K562 (cell line): ENCODE measurements around the gene MC1R. TPM values are rescaled to one million over a fixed set of nuclear protein-coding genes. Genes with fewer than 3 reads are reported as not detected.

Experiments used
- CAMTA2 ChIP-seq: fragments of 250-450 bp; sonication (Bioruptor Pico); conservative IDR thresholded peaks from 2 replicates; pipeline ENCODE4 v1.5.1; 2022
- KDM1A ChIP-seq, 2 experiments: fragments of 450-650 bp; IDR thresholded peaks; 2 replicates each; pipeline ENCODE4 v1.6.1; 2016; ENCODE audit warnings: mild to moderate bottlenecking in 2 of 2
- LCOR ChIP-seq: sonication (generic); formaldehyde crosslinking; IDR thresholded peaks from 2 replicates; pipeline ENCODE4 v1.8.0; 2022; ENCODE audit warnings: mild to moderate bottlenecking, missing genetic modification reagents
- NELFE ChIP-seq: IDR thresholded peaks from 2 replicates; pipeline ENCODE4 v1.6.1; 2011; ENCODE audit warnings: mild to moderate bottlenecking; ENCODE audit not compliant: insufficient read depth, insufficient read length
- NFIC ChIP-seq: fragments of 450-650 bp; IDR thresholded peaks from 2 replicates; pipeline ENCODE4 v1.6.1; 2017; ENCODE audit warnings: mild to moderate bottlenecking, inconsistent platforms
- TAF1 ChIP-seq: IDR thresholded peaks from 2 replicates; pipeline ENCODE4 v1.6.1; 2011; ENCODE audit warnings: mild to moderate bottlenecking, low read length, moderate library complexity; ENCODE audit not compliant: insufficient read depth, control insufficient read depth, severe bottlenecking; ENCODE audit errors: extremely low read depth
- TCF7 ChIP-seq: sonication (generic); IDR thresholded peaks from 2 replicates; pipeline ENCODE4 v1.6.1; 2016; ENCODE audit warnings: antibody characterized with exemption, borderline replicate concordance
- THRAP3 ChIP-seq: fragments of 450-650 bp; IDR thresholded peaks from 2 replicates; pipeline ENCODE4 v1.6.1; 2016; ENCODE audit warnings: mild to moderate bottlenecking, inconsistent platforms, borderline replicate concordance
- ZBTB8A ChIP-seq: fragments of 450-650 bp; IDR thresholded peaks from 2 replicates; pipeline ENCODE4 v1.6.1; 2018; ENCODE audit warnings: mild to moderate bottlenecking, moderate library complexity; ENCODE audit not compliant: partially characterized antibody
- ZNF57 ChIP-seq: fragments of 450-650 bp; formaldehyde crosslinking; IDR thresholded peaks from 2 replicates; pipeline ENCODE4 v1.4.0; 2020; ENCODE audit warnings: mild to moderate bottlenecking, moderate library complexity
- ZNF707 ChIP-seq: fragments of 250-450 bp; sonication (Bioruptor Pico); conservative IDR thresholded peaks from 2 replicates; pipeline ENCODE4 v1.8.0; 2022; ENCODE audit warnings: inconsistent platforms, mild to moderate bottlenecking, moderate library complexity
- ZNF79 ChIP-seq: fragments of 250-450 bp; sonication (Bioruptor Pico); IDR thresholded peaks from 2 replicates; pipeline ENCODE4 v1.4.0; 2020; ENCODE audit warnings: low read depth, mild to moderate bottlenecking, moderate library complexity
- polyA plus RNA-seq, 8 experiments: library from polyadenylated mRNA; depleted of rRNA in 4 of 8; stranded (reverse) in 5 of 8; unstranded in 3 of 8; fragments of >200 nt; fragmentation: Nextera tagmentation in 2 of 8; fragmentation: Illumina TruSeq in 1 of 8; extraction: Ambion mirVana in 2 of 8; extraction: Trizol in 1 of 8; gene quantifications; 2 replicates each; pipeline versions ENCODE4 v1.2.1 to v1.2.3, GENCODE V29; 2011 to 2014; ENCODE audit warnings: inconsistent platforms in 1 of 8, missing spikeins in 1 of 8
- total RNA-seq, 7 experiments: library from RNA; depleted of rRNA in 6 of 7; stranded (reverse); fragments of >200 nt in 6 of 7; fragmentation: Illumina TruSeq in 2 of 7; extraction: Trizol in 2 of 7; gene quantifications; 2 replicates each; pipeline versions ENCODE4 v1.2.1 to v1.2.3, GENCODE V29; 2011 to 2021; ENCODE audit warnings: low replicate concordance in 1 of 7
- TF ChIP-seq, protein P1 (sequence below): sonication (generic); formaldehyde crosslinking; IDR thresholded peaks from 2 replicates; pipeline ENCODE4 v1.8.1; 2023; ENCODE audit warnings: missing genetic modification reagents, mild to moderate bottlenecking, borderline replicate concordance
- TF ChIP-seq, protein P2 (sequence below): fragments of 450-650 bp; IDR thresholded peaks from 2 replicates; pipeline ENCODE4 v1.6.1; 2014; ENCODE audit warnings: low read depth, mild to moderate bottlenecking, moderate library complexity, borderline replicate concordance
- TF ChIP-seq, protein P3 (sequence below), 2 experiments: fragments of 150-350 bp in 1 of 2; IDR thresholded peaks; 2 replicates each; pipeline ENCODE4 v1.6.1; 2012 to 2016; ENCODE audit warnings: low read depth in 2 of 2, low read length in 2 of 2, mild to moderate bottlenecking in 1 of 2, moderate library complexity in 1 of 2

Gene MC1R
- total and polyA plus RNA-seq, 9 of the 15 experiments (the other 6 are each of a cell fraction or from before 2014, with no cell fraction given): 0.14 to 5.3 (median 2.5) TPM; not detected in 1

GRCh38 chr16:89917773-89918452 is 749 bp upstream of the MC1R start (continued):
- peak; percentile 34 for TF ChIP-seq TAF1
- no peak for TF ChIP-seq CAMTA2 (CRISPR knock-in tag)
- TF ChIP-seq LCOR (CRISPR knock-in tag): no peak
- TF ChIP-seq NFIC: peak; percentile 10; the same call in 1 of the 2 replicates
- no peak for TF ChIP-seq THRAP3
- TF ChIP-seq, protein P1, sequence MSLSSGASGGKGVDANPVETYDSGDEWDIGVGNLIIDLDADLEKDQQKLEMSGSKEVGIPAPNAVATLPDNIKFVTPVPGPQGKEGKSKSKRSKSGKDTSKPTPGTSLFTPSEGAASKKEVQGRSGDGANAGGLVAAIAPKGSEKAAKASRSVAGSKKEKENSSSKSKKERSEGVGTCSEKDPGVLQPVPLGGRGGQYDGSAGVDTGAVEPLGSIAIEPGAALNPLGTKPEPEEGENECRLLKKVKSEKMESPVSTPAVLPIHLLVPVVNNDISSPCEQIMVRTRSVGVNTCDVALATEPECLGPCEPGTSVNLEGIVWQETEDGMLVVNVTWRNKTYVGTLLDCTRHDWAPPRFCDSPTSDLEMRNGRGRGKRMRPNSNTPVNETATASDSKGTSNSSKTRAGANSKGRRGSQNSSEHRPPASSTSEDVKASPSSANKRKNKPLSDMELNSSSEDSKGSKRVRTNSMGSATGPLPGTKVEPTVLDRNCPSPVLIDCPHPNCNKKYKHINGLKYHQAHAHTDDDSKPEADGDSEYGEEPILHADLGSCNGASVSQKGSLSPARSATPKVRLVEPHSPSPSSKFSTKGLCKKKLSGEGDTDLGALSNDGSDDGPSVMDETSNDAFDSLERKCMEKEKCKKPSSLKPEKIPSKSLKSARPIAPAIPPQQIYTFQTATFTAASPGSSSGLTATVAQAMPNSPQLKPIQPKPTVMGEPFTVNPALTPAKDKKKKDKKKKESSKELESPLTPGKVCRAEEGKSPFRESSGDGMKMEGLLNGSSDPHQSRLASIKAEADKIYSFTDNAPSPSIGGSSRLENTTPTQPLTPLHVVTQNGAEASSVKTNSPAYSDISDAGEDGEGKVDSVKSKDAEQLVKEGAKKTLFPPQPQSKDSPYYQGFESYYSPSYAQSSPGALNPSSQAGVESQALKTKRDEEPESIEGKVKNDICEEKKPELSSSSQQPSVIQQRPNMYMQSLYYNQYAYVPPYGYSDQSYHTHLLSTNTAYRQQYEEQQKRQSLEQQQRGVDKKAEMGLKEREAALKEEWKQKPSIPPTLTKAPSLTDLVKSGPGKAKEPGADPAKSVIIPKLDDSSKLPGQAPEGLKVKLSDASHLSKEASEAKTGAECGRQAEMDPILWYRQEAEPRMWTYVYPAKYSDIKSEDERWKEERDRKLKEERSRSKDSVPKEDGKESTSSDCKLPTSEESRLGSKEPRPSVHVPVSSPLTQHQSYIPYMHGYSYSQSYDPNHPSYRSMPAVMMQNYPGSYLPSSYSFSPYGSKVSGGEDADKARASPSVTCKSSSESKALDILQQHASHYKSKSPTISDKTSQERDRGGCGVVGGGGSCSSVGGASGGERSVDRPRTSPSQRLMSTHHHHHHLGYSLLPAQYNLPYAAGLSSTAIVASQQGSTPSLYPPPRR (CRISPR knock-in tag): 0 out of 2 replicates have a peak, but pooled peaks have one; percentile 58
- TF ChIP-seq, protein P2, sequence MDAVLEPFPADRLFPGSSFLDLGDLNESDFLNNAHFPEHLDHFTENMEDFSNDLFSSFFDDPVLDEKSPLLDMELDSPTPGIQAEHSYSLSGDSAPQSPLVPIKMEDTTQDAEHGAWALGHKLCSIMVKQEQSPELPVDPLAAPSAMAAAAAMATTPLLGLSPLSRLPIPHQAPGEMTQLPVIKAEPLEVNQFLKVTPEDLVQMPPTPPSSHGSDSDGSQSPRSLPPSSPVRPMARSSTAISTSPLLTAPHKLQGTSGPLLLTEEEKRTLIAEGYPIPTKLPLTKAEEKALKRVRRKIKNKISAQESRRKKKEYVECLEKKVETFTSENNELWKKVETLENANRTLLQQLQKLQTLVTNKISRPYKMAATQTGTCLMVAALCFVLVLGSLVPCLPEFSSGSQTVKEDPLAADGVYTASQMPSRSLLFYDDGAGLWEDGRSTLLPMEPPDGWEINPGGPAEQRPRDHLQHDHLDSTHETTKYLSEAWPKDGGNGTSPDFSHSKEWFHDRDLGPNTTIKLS: peak; percentile 26; the same call in 1 of the 2 replicates
- TF ChIP-seq, protein P3, sequence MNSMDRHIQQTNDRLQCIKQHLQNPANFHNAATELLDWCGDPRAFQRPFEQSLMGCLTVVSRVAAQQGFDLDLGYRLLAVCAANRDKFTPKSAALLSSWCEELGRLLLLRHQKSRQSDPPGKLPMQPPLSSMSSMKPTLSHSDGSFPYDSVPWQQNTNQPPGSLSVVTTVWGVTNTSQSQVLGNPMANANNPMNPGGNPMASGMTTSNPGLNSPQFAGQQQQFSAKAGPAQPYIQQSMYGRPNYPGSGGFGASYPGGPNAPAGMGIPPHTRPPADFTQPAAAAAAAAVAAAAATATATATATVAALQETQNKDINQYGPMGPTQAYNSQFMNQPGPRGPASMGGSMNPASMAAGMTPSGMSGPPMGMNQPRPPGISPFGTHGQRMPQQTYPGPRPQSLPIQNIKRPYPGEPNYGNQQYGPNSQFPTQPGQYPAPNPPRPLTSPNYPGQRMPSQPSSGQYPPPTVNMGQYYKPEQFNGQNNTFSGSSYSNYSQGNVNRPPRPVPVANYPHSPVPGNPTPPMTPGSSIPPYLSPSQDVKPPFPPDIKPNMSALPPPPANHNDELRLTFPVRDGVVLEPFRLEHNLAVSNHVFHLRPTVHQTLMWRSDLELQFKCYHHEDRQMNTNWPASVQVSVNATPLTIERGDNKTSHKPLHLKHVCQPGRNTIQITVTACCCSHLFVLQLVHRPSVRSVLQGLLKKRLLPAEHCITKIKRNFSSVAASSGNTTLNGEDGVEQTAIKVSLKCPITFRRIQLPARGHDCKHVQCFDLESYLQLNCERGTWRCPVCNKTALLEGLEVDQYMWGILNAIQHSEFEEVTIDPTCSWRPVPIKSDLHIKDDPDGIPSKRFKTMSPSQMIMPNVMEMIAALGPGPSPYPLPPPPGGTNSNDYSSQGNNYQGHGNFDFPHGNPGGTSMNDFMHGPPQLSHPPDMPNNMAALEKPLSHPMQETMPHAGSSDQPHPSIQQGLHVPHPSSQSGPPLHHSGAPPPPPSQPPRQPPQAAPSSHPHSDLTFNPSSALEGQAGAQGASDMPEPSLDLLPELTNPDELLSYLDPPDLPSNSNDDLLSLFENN (IDR thresholded peaks at IDR 0.05; ENCODE audit: low read depth in 2 of 2, low read length in 2 of 2): no peak
- no peak for TF ChIP-seq ZNF79
- no peak for TF ChIP-seq ZBTB8A
- TF ChIP-seq ZNF707 (CRISPR knock-in tag): no peak
- TF ChIP-seq TCF7: peak; percentile 97
- peak in 1 of 2 experiments; percentile 24; a peak in 1 of 4 replicates for TF ChIP-seq KDM1A (IDR thresholded peaks at IDR 0.05)
- no peak for TF ChIP-seq ZNF57 (CRISPR knock-in tag)
- TF ChIP-seq NELFE: no peak
